ENCODE measurements around the gene TOM1L1. TPM values are rescaled to one million over a fixed set of nuclear protein-coding genes. Genes with fewer than 3 reads are reported as not detected.

The TOM1L1 gene
- total RNA-seq, 1 experiment from 2014 or later = 58.5 TPM

DNA sequence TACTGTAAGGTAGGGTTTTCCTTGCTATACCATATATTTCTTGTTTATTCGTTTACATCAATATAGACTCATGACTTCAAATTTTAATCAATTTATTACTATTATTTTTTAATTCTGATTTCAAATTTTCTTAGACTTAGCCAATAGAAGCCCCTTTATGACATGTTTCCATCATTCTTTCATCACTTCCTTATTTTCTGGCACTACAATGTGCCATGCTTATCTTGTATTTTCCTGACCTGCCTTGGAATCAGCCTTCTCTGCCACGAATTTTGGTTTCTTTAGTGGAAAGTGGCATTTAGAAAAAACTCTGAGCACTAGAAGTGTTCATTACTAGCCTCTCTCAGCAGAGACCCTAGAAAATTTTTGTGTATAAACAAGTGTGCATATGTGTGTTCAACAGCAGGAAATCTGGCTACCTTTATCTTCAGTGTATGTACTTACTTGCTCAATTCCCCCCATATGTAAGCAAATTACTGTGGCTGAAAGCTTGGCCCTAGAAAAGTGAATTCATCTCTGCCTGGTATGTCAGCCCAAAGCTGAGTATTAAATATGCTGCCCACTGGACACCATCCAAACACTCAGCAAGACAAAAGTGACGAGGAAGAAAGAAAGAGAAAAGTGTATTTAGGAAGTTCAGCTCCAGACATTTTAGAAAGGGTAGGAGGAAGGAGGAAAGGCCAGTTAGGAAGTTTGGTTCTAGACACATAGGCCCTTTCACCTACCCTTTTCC lies 71.9 kb downstream of the TOM1L1 start:
- H3K27me3 Mint-ChIP-seq (ENCODE audit: low read depth) = no peaks in the 10 kb centered on the region
- DNase-seq (ENCODE audit: low spot score) (no peak), ATAC-seq (no peak)
- peaks cover 13% of the 10 kb centered on the region for H3K9me3 Mint-ChIP-seq
- H3K4me3 Mint-ChIP-seq = no peak overlapping the region
- TF ChIP-seq, protein P1, sequence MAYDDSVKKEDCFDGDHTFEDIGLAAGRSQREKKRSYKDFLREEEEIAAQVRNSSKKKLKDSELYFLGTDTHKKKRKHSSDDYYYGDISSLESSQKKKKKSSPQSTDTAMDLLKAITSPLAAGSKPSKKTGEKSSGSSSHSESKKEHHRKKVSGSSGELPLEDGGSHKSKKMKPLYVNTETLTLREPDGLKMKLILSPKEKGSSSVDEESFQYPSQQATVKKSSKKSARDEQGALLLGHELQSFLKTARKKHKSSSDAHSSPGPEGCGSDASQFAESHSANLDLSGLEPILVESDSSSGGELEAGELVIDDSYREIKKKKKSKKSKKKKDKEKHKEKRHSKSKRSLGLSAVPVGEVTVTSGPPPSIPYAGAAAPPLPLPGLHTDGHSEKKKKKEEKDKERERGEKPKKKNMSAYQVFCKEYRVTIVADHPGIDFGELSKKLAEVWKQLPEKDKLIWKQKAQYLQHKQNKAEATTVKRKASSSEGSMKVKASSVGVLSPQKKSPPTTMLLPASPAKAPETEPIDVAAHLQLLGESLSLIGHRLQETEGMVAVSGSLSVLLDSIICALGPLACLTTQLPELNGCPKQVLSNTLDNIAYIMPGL (CRISPR knock-in tag; IDR thresholded peaks at IDR 0.05) = no peak
- TF ChIP-seq ERG (CRISPR knock-in tag; IDR thresholded peaks at IDR 0.05) = no peak
- TF ChIP-seq ZNF423 (CRISPR knock-in tag; IDR thresholded peaks at IDR 0.05) = no peak
- no peak for TF ChIP-seq MYBL2 (CRISPR knock-in tag; IDR thresholded peaks at IDR 0.05)
- TF ChIP-seq, protein P2, sequence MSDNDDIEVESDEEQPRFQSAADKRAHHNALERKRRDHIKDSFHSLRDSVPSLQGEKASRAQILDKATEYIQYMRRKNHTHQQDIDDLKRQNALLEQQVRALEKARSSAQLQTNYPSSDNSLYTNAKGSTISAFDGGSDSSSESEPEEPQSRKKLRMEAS (CRISPR knock-in tag; IDR thresholded peaks at IDR 0.05) = no peak
- no peak for TF ChIP-seq SP1 (CRISPR knock-in tag; conservative IDR thresholded peaks at IDR 0.05)
- TF ChIP-seq ZNF138 (CRISPR knock-in tag; conservative IDR thresholded peaks at IDR 0.05) = no peak
- POLR2A ChIA-PET = no interaction called here
- no peaks in the 10 kb centered on the region for H3K4me1 Mint-ChIP-seq
- H3K27ac Mint-ChIP-seq = no peak overlapping the region
- CTCF ChIA-PET = no interaction called here
- peaks cover 8% of the 10 kb centered on the region for H3K36me3 Mint-ChIP-seq

DNA sequence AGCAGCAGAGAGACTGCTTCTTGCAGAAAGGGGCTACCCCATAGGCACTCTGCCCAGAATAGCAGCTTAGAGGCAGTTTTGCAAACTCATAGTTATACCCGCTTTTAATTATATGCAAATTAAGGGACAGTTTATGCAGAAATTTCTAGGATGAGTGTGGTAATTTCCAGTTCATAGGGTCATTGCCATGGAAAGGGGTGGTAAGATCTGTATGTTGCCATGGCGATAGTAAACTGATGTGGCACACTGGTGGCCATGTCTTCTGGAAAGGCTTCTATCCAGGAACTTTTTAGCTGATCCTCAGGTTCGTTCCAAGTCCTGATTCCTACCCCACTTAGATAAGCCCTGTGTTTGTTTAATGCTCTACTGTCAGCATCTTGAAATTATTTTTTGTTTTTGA lies 74.1 kb downstream of the TOM1L1 start:
- POLR2A ChIA-PET = no interaction called here
- CTCF ChIA-PET = no interaction called here
- Mint-ChIP-seq H3K9me3 (peaks cover 21% of the 10 kb centered on the region), H3K36me3 (peaks cover 16% of the 10 kb centered on the region), H3K4me3 (no peak overlapping the region), H3K27me3 (ENCODE audit: low read depth) (no peaks in the 10 kb centered on the region), H3K4me1 (no peaks in the 10 kb centered on the region), H3K27ac (no peak overlapping the region)
- ATAC-seq = no peak
- no peak for DNase-seq (ENCODE audit: low spot score)
- TF ChIP-seq CREB1 (CRISPR knock-in tag; IDR thresholded peaks at IDR 0.05) = no peak
- TF ChIP-seq GTF2I (CRISPR knock-in tag; conservative IDR thresholded peaks at IDR 0.05) = no peak
- TF ChIP-seq NR2C2 (CRISPR knock-in tag; IDR thresholded peaks at IDR 0.05) = no peak
- TF ChIP-seq IRF2 (CRISPR knock-in tag; IDR thresholded peaks at IDR 0.05; ENCODE audit: borderline replicate concordance, low read depth) = no peak
- TF ChIP-seq OVOL2 (CRISPR knock-in tag; IDR thresholded peaks at IDR 0.05; ENCODE audit: borderline replicate concordance) = no peak
- TF ChIP-seq, protein P3, sequence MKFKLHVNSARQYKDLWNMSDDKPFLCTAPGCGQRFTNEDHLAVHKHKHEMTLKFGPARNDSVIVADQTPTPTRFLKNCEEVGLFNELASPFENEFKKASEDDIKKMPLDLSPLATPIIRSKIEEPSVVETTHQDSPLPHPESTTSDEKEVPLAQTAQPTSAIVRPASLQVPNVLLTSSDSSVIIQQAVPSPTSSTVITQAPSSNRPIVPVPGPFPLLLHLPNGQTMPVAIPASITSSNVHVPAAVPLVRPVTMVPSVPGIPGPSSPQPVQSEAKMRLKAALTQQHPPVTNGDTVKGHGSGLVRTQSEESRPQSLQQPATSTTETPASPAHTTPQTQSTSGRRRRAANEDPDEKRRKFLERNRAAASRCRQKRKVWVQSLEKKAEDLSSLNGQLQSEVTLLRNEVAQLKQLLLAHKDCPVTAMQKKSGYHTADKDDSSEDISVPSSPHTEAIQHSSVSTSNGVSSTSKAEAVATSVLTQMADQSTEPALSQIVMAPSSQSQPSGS (CRISPR knock-in tag; IDR thresholded peaks at IDR 0.05; ENCODE audit: borderline replicate concordance, low read depth) = no peak
- no peak for TF ChIP-seq SOX15 (CRISPR knock-in tag; IDR thresholded peaks at IDR 0.05)
- TF ChIP-seq AR (CRISPR knock-in tag; IDR thresholded peaks at IDR 0.05) = no peak
- TF ChIP-seq CBFB (CRISPR knock-in tag; IDR thresholded peaks at IDR 0.05; ENCODE audit: low read depth) = no peak
- no peak for TF ChIP-seq ZNF121 (CRISPR knock-in tag; IDR thresholded peaks at IDR 0.05)
- TF ChIP-seq, protein P4, sequence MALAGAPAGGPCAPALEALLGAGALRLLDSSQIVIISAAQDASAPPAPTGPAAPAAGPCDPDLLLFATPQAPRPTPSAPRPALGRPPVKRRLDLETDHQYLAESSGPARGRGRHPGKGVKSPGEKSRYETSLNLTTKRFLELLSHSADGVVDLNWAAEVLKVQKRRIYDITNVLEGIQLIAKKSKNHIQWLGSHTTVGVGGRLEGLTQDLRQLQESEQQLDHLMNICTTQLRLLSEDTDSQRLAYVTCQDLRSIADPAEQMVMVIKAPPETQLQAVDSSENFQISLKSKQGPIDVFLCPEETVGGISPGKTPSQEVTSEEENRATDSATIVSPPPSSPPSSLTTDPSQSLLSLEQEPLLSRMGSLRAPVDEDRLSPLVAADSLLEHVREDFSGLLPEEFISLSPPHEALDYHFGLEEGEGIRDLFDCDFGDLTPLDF (CRISPR knock-in tag; IDR thresholded peaks at IDR 0.05) = no peak
- no peak for TF ChIP-seq FOXP4 (CRISPR knock-in tag; IDR thresholded peaks at IDR 0.05)
- no peak for TF ChIP-seq ZBTB21 (CRISPR knock-in tag; IDR thresholded peaks at IDR 0.05; ENCODE audit: borderline replicate concordance)
- no peak for TF ChIP-seq ERG (CRISPR knock-in tag; IDR thresholded peaks at IDR 0.05)
